ENCODE results near the gene FOXN4.

The FOXN4 gene

GRCh38 chr12:109230193-109230592 lies 78.9 kb downstream of the FOXN4 start:
- no peak for DNase-seq (ENCODE audit: extremely low spot score)
- TF ChIP-seq, protein P1, sequence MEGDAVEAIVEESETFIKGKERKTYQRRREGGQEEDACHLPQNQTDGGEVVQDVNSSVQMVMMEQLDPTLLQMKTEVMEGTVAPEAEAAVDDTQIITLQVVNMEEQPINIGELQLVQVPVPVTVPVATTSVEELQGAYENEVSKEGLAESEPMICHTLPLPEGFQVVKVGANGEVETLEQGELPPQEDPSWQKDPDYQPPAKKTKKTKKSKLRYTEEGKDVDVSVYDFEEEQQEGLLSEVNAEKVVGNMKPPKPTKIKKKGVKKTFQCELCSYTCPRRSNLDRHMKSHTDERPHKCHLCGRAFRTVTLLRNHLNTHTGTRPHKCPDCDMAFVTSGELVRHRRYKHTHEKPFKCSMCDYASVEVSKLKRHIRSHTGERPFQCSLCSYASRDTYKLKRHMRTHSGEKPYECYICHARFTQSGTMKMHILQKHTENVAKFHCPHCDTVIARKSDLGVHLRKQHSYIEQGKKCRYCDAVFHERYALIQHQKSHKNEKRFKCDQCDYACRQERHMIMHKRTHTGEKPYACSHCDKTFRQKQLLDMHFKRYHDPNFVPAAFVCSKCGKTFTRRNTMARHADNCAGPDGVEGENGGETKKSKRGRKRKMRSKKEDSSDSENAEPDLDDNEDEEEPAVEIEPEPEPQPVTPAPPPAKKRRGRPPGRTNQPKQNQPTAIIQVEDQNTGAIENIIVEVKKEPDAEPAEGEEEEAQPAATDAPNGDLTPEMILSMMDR (IDR thresholded peaks at IDR 0.05; ENCODE audit: control extremely low read depth, extremely low read depth, low read depth, missing control alignments): no peak
- POLR2A ChIA-PET: no interaction called here
- CTCF ChIA-PET: no interaction called here

GRCh38 chr12:109228664-109229063 lies 80.4 kb downstream of the FOXN4 start:
- no peak for DNase-seq (ENCODE audit: extremely low spot score)
- POLR2A ChIA-PET: no interaction called here
- CTCF ChIA-PET: no interaction called here
- TF ChIP-seq, protein P1 (IDR thresholded peaks at IDR 0.05; ENCODE audit: control extremely low read depth, extremely low read depth, low read depth, missing control alignments): no peak
